ENCODE measurements around the gene NKAIN2.

Gene NKAIN2

GRCh38 chr6:123925842-123926399 lies 122.3 kb downstream of the NKAIN2 start:
- H3K27ac ChIP-seq = no peak overlapping the region
- TF ChIP-seq CTCF (conservative IDR thresholded peaks at IDR 0.05) (no peak), ZFX (IDR thresholded peaks at IDR 0.05) (no peak)

DNA sequence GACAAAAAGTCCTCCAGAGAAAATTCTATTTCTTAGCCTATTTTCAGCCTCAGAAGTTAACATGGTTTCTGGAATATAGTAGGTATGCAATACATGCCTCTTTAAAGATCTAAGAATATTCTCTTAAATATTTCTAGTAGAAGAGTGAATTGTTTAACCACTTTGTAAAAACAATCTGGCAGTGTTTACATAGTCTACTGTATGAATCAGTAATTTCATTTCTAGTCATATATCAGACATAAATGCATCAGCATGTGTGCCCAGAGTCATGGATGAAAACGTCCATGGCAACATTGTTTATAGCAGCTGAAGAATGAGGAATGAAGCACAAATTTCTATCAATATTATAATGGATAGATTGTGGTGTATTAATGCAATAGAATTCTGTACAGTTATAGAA lies 124.9 kb downstream of the NKAIN2 start:
- TF ChIP-seq CTCF (conservative IDR thresholded peaks at IDR 0.05) (no peak), ZFX (IDR thresholded peaks at IDR 0.05) (no peak)
- H3K27ac ChIP-seq = no peak overlapping the region

DNA sequence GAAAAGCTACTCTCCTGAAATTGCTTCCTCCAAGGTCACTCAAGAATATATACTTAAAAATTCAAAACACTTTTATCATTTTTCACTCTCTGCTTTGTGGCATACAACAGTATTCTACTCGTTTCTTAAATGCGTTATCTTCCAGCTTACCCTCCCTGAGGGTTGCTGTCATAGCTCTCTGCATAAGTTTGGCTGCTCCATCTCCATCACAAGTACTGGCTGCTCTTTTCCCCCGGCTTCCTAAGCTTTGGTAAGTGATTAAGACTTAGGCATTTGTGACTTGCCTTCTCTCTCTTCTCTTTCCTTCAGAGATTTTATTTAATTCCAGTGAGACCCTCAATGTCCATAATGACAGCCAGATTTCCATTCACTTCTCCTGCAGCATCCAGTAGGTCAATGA lies 128.3 kb downstream of the NKAIN2 start:
- no peak for TF ChIP-seq ZFX (IDR thresholded peaks at IDR 0.05)
- no peak for TF ChIP-seq CTCF (conservative IDR thresholded peaks at IDR 0.05)
- H3K27ac ChIP-seq = no peak overlapping the region

DNA sequence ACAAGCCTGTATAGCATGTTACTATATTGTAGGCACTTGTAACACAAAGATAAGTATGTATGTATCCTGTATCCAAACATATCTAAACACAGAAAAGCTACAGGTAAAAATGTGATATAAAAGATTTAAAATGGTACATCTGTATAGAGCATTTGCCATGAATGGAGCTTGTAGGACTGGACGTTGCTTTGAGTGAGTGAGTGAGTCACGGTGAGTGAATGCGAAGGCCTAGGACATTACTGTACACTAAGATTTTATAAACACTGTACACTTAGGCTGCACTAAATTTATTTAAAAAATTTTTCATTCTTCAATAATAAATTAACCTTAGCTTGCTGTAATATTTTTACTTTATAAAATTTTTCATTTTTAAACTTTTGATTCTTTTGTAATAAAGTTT lies 136.9 kb downstream of the NKAIN2 start:
- no peak overlapping the region for H3K27ac ChIP-seq
- no peak for TF ChIP-seq ZFX (IDR thresholded peaks at IDR 0.05)
- no peak for TF ChIP-seq CTCF (conservative IDR thresholded peaks at IDR 0.05)

DNA sequence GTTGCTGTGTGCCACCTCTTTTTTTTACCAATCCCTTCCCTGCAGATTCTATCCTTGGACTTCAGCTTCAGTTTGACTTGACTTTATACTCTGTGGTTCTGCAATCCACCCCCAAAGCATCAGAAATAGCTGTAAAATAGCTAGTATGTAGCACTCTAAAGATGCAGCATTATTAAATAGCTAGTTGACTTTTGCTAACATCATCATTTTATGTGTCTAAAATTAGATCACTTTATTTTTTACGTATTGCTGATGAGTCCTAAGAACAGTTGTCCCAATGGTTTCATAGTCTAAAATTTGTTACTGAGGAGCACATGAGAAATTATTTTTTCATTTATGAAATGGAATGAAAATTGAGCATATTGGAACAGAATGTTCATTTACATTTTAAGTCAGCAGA lies 138.2 kb downstream of the NKAIN2 start:
- TF ChIP-seq ZFX (IDR thresholded peaks at IDR 0.05) (no peak), CTCF (conservative IDR thresholded peaks at IDR 0.05) (no peak)

GRCh38 chr6:123945386-123945785 lies 141.7 kb downstream of the NKAIN2 start:
- H3K27ac ChIP-seq = no peak overlapping the region
- TF ChIP-seq ZFX (IDR thresholded peaks at IDR 0.05) (no peak), CTCF (conservative IDR thresholded peaks at IDR 0.05) (no peak)

More for the DNA sequence above, 138.2 kb downstream of the NKAIN2 start:
- no peak overlapping the region for H3K27ac ChIP-seq

DNA sequence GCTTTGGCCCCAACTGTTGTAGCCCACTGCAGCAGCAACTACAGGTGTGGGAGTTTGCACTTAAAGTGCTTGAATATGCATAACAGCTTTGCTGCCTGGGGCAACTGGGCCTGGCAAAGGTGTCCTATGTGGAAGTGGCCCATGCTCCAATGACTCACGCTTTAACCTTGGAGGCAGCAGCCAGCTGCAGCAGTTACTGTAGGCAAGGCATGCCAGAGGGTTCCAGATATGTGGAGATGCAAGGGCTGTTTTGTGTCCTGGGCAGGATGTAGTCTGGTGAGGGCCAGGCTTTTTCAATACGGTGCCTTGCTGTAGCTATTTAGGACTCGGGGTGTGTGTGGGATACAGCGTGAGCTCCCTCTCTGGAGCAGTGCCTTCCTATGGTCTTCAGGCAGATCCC lies 150.3 kb downstream of the NKAIN2 start:
- TF ChIP-seq ZFX (IDR thresholded peaks at IDR 0.05) (no peak), CTCF (conservative IDR thresholded peaks at IDR 0.05) (no peak)
- H3K27ac ChIP-seq = no peak overlapping the region

Data from C4-2B (cell line).